Measurements from ENCODE around the gene CFAP97D2. TPM values are rescaled to one million over a fixed set of nuclear protein-coding genes. Genes with fewer than 3 reads are reported as not detected.
A peak's percentile ranks its signal among the peaks of the same experiment; 100 is the strongest.
"Not testable (repeated sequence)": the region's sequence is repeated elsewhere in the genome, so short reads cannot be mapped to it uniquely, and the experiment has no call there.

The CFAP97D2 gene
- total RNA-seq, 1 donor: not detected

GRCh38 chr13:114230117-114230516 lies 51.1 kb downstream of the CFAP97D2 start:
- no peak for DNase-seq (ENCODE audit: low read depth in 2 of 3, low spot score in 2 of 3)

GRCh38 chr13:114230575-114230974 lies 51.5 kb downstream of the CFAP97D2 start:
- DNase-seq (ENCODE audit: low read depth in 2 of 3, low spot score in 2 of 3): no peak

GRCh38 chr13:114231886-114232285 lies 52.8 kb downstream of the CFAP97D2 start:
- DNase-seq (ENCODE audit: low read depth in 2 of 3, low spot score in 2 of 3): no peak

GRCh38 chr13:114234266-114234644 lies 55.2 kb downstream of the CFAP97D2 start:
- DNase-seq (ENCODE audit: low read depth in 2 of 3, low spot score in 2 of 3): no peak

GRCh38 chr13:114234645-114235421 lies 55.8 kb downstream of the CFAP97D2 start, which contains the start of gene CDC16:
TSS of gene CDC16 (plus strand) at chr13:114234897. CDS start at chr13:114235085, 188 bp downstream.
- DNase-seq (ENCODE audit: low read depth in 2 of 3, low spot score in 2 of 3): peak; percentile 61 to 90 (median 89)

GRCh38 chr13:114235697-114236096 lies 56.6 kb downstream of the CFAP97D2 start:
- no peak for DNase-seq (ENCODE audit: low read depth in 2 of 3, low spot score in 2 of 3)

- no peak for DNase-seq (ENCODE audit: low read depth in 2 of 3, low spot score in 2 of 3)
These were observed 57.2 kb downstream of the CFAP97D2 start for GRCh38 chr13:114236227-114236626.

GRCh38 chr13:114237415-114238112 lies 58.5 kb downstream of the CFAP97D2 start:
- DNase-seq (ENCODE audit: low read depth in 2 of 3, low spot score in 2 of 3): no peak

GRCh38 chr13:114241918-114242317 lies 62.9 kb downstream of the CFAP97D2 start:
- no peak for DNase-seq (ENCODE audit: low read depth in 2 of 3, low spot score in 2 of 3)

- DNase-seq (ENCODE audit: low read depth in 2 of 3, low spot score in 2 of 3): no peak
These were observed 64.9 kb downstream of the CFAP97D2 start for GRCh38 chr13:114243971-114244370.

GRCh38 chr13:114244637-114245036 lies 65.6 kb downstream of the CFAP97D2 start:
- DNase-seq (ENCODE audit: low read depth in 2 of 3, low spot score in 2 of 3): no peak

- no peak for DNase-seq (ENCODE audit: low read depth in 2 of 3, low spot score in 2 of 3)
These were observed 69.0 kb downstream of the CFAP97D2 start for GRCh38 chr13:114248011-114248410.

- DNase-seq (ENCODE audit: low read depth in 2 of 3, low spot score in 2 of 3): no peak
These were observed 70.0 kb downstream of the CFAP97D2 start for GRCh38 chr13:114249077-114249476.

GRCh38 chr13:114251639-114252440 lies 72.8 kb downstream of the CFAP97D2 start:
- not testable (repeated sequence) for DNase-seq (ENCODE audit: low read depth in 2 of 3, low spot score in 2 of 3)

GRCh38 chr13:114256547-114256946 lies 77.5 kb downstream of the CFAP97D2 start:
- DNase-seq (ENCODE audit: low read depth in 2 of 3, low spot score in 2 of 3): no peak

- DNase-seq (ENCODE audit: low read depth in 2 of 3, low spot score in 2 of 3): no peak
These were observed 78.0 kb downstream of the CFAP97D2 start for GRCh38 chr13:114257014-114257413.

GRCh38 chr13:114258589-114258988 lies 79.5 kb downstream of the CFAP97D2 start:
- DNase-seq (ENCODE audit: low read depth in 2 of 3, low spot score in 2 of 3): no peak

GRCh38 chr13:114259374-114259773 lies 80.3 kb downstream of the CFAP97D2 start:
- DNase-seq (ENCODE audit: low read depth in 2 of 3, low spot score in 2 of 3): no peak

- no peak for DNase-seq (ENCODE audit: low read depth in 2 of 3, low spot score in 2 of 3)
These were observed 80.9 kb downstream of the CFAP97D2 start for GRCh38 chr13:114259974-114260373.

- peak in 1 of 3 donors; percentile 26 for DNase-seq (ENCODE audit: low read depth in 2 of 3, low spot score in 2 of 3)
These were observed 81.8 kb downstream of the CFAP97D2 start for GRCh38 chr13:114260814-114261213.

- DNase-seq (ENCODE audit: low read depth in 2 of 3, low spot score in 2 of 3): no peak
These were observed 82.4 kb downstream of the CFAP97D2 start for GRCh38 chr13:114261328-114261965.

Measured in hematopoietic multipotent progenitor cell (in vitro differentiated cells).